ENCODE data around the gene MTMR2. TPM values are rescaled to one million over a fixed set of nuclear protein-coding genes. Genes with fewer than 3 reads are reported as not detected.

MTMR2 gene
- 40.2 TPM for total RNA-seq

DNA sequence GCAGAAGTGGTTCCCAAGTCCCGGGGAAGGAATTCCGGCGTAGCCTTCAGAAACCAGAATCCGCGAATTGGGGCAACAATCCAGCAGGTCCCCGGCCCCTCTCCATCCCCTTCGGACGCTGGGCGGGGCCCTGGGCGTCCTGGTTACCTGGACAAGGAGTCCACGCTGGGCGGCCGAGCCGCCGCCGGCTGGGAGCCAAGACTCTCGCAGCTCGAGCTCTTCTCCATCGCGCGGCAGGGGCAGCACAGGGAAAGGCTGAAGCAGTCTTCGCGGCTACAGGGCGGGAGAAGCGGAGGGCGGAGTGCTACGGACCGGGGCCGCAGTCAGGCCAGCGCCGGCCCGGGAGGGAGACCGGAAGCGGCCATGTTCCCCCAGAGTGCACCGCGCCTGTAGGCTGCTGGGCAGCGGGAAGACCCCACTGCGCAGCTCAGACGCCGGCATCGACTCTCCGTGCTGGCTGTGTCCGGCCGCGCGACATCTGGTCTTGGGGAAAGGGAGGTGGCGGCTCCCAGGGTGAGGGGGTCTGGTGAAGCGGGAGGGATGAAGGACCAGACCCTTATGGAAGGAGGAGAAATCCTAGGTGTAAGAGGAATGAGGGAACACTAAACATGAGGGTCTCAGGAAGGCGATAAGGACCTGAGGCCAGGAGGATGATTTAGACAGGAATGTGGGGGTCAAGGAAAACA is at the start of gene MTMR2:
MTMR2 (minus strand) TSS at position 380 of the 686 bp plus-strand sequence; CDS start at position 227, 153 bp downstream.
- DNase-seq (ENCODE audit: low spot score): peak; percentile 74

DNA sequence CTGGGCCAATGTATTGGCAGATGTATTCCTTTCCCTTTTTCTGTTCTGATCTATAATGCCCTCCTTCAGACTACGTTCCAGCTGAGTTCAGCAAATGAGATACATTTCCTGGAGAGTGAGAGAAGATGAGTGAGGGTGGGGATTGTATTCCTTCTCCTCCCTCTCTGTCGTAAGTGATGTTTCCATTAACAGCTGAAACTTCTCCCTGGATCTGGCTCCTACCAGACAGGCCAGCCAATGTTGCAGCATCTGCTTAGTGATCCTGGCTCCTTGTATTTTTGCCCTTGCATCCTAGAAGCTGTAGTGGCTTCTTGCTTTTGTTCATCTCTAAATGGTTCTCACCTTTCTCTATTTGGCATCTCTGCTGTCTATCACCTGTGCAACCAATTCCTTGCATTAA is 48.2 kb upstream of the MTMR2 start:
- no peak for DNase-seq (ENCODE audit: low spot score)

DNA sequence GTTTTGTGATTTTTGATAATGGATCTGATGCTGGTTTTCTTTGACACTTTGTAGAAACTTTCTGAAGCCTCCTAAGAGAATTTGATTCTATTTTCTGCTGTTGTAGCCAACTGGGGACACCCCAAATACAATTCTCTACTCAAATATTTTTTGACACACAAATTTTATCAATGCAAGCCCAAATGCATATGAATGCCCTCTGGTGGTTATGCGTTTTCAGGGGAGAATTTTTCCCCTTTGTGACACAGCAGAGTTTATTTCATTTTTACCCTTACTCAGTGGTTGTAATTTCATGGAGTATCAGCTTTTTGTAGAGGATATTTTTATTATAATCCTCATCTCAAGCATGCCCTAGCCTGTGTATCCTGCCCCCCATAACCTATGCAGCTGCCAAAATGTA is 44.7 kb upstream of the MTMR2 start:
- DNase-seq (ENCODE audit: low spot score): no peak

DNA sequence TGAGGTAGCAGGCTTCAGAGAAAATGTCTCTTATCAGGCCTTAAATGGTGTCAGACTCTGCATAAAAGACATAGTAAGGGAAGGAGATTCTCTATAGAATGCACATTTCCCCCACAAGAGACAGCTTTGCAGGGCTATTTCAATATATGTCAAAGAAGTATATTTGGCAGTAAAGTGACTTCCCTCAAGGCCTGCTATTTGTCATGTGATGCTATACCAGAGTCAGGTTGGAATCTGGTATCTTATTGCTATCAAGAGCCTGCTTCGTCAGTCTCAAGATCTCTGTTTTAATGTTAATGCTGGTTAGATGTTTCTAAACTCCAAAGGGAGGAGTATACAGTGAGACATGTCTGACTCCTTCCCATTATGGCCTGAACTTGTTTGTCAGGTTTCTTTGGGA is 40.4 kb upstream of the MTMR2 start:
- no peak for DNase-seq (ENCODE audit: low spot score)

DNA sequence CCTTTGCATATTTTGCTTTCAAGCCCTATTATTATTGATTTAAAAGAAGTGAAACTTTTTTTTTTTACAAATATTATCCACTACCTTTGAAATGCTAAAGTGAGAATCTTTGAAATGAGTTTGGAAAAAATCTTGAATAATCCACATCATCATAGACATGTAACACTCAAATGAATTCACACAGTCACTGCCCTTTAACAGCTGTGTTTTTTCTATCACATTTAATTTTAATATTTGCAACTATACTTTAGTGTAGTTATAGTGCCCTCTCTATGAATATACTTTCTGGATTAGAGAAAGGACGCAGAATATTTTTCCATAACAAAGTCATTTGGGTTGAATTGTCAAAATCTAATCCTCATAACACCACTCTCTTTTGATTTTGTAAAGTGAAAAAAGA is 37.9 kb upstream of the MTMR2 start:
- no peak for DNase-seq (ENCODE audit: low spot score)

DNA sequence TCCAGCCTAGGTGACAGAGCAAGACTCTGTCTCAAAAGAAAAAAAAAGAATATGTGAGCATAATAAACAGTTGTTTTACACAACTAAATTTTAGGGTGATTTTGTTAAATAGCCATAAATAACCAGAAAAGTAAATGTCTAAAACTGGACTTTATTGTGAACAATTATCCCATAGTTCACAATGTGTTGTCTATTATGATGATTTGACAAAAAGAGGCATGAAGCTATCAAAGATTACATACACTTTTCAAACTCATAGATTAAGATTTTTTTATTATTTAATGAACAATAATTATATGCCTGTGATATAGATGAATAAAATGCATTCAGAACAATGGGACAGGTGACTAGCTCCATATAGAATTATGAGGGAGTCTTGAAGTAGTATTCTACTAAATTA is 27.0 kb upstream of the MTMR2 start:
- DNase-seq (ENCODE audit: low spot score): no peak

DNA sequence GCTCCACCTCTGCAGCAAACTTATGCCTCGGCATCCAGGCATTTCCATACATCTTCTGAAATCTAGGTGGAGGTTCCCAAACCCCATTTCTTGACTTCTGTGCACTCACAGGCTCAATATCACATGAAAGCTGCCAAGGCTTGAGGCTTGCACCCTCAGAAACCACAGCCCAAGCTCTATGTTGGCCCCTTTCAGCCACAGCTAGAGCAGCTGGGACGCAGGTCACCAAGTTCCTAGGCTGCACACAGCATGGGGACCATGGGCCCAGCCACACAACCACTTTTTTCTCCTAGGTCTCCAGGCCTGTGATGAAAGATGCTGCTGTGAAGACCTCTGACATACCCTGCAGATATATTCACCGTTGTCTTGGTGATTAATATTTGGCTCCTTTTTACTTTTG is 24.7 kb upstream of the MTMR2 start:
- DNase-seq (ENCODE audit: low spot score): no peak

DNA sequence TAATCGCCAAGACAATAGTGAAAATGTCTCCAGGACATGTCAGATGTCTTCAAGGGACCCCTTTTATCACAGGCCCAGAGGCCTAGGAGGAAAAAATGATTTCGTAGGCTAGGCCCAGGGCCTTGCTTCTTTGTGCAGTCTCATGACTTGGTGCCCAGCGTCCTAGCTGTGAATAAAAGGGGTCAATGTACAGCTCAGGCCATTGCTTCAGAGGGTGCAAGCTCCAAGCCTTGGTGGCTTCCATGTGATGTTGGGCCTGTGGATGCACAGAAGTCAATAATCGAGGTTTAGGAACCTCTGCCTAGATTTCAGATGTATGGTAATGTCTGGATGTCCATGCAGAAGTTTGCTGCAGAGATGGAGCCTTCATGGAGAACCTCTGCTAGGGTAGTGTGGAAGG is 20.7 kb upstream of the MTMR2 start:
- no peak for DNase-seq (ENCODE audit: low spot score)

DNA sequence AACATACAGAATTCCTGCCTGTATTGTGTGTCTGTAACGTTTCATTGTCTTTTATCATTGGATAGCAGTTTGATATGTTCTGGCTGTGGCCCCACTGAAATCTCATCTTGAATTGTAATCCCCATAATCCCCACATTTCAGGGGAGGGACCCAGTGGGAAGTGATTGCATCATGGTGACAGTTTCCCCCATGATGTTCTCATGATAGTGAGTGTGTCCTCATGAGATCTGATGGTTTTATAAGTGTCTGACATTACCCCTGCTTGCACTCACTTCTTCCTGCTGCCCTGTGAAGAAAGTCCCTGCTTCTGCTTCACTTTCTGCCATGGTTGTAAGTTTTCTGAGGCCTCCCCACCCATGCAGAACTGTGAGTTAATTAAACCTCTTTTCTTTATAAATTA is 19.6 kb upstream of the MTMR2 start:
- no peak for DNase-seq (ENCODE audit: low spot score)

DNA sequence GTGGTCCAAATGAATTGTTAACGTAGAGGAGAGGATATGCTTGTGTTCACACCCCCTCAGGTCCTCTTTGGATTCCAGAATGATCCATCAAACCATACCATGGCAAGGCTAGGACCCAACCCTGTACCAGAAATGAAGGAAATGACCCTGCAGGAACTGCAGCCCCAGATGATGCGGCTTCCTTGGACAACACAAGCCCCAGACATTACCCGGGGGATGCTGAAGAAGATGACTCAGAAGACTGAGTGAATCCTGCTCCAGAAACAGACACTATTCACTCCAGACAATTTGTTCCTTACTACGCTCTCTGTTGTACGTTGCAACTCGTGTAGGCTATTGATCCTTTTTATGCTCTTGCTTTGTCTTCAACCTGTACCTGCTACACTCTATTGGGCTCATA is 15.2 kb upstream of the MTMR2 start:
- no peak for DNase-seq (ENCODE audit: low spot score)

DNA sequence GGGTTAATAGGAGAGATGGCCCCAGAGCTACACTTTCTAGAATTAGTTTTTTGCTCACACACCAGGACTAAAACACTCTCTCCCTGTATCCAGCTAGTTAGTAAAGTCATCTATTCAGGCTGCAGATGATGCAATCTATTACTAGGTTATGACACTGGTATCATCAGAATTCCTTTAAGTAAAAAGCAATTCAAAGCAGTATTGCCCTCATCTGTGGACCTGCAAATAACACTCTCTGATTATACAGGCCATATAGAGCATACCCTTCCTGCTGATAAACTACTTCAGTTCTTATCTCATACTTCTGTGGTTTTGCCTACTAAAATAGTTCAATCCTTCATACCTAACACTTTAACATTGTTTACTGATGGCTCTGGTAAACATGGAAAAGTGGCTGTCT is 13.5 kb upstream of the MTMR2 start:
- DNase-seq (ENCODE audit: low spot score): no peak

DNA sequence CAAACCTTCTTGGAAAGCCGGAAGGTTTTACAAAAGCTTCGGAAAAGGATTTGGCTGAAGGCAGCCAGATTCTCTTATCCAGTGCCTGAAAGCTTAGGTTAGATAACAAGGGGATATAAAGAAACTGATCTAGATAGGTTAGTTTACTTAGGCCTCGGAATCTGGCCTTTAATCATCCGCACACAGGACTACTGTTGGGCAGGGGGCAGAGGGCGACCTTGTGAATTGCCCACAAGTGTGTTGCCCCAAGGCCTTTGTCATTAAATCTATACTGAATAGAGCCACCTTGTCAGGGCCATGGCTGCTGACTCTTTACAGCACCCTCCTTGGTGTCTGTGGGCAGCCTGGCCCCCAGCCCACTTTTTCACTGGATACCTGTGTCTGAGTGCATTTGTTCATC is 9.7 kb upstream of the MTMR2 start:
- DNase-seq (ENCODE audit: low spot score): no peak

DNA sequence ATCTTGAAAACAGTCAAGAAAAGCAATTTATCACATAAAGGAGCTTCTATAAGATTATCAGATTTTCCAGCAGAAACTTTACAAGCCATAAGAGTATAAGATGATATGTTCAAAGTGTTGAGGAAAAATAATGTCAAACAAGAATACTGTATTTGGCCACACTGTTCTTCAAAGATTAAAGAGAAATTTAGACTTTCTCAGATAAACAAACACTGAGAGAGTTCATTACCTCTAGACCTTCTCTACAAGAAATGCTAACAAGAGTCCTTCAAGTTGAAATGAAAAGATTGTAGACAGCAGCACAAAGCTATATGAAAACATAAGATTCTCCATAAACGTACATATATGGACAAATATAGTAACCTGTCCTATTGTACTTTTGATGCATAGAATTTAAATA is 8.0 kb upstream of the MTMR2 start:
- no peak for DNase-seq (ENCODE audit: low spot score)

DNA sequence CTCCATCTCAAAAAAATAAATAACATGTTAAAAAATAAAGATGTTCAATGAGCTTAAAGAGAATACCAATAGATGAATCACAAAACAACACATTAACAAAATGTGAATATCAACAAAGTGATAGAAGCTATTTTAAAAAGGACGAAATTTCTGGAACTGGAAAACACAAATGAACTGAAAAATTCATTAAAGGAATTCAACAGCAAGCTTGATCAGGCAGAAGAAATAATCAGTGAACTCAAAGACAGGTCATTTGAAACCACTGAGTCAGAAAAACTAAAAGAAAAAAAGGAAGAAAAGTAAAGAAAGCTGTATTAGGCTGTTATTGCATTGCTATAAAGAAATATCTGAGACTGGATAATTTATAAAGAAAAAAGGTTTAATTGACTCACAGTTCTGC is 7.0 kb upstream of the MTMR2 start:
- no peak for DNase-seq (ENCODE audit: low spot score)

DNA sequence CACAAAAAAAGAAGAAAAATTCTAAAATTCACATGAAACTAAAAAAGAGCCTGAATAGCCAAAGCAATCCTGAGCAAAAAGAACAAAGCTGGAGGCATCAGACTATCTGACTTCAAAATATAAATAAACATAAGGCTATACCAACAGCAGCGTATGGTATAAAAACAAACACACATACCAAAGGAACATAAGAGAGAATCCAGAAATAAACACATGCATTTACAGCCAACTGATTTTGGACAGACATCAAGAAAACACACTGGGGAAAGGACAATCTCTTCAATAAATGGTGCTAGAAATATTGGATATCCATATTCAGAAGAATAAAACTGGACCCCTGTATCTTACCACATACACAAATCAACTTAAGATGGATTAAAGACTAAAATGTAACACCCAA is 2.8 kb upstream of the MTMR2 start:
- no peak for DNase-seq (ENCODE audit: low spot score)

DNA sequence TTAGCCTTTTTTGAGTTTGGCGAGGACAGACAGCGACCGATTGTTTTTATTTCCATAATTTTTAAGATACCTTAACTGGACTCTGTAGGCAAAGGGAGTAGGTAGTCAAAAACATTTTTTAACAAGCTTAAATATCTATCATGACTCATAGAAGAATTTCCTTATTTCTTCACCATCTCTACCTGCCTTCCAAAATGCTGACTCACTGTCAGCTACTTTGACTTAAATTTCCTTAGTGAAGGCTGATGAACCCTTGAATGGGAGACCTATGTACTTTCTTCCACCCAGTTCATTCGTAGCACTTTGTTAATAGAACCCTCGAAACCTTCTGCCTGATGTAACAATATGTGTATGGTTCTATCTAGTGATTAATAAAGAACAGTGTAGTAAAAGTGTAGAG is 1.1 kb upstream of the MTMR2 start:
- no peak for DNase-seq (ENCODE audit: low spot score)

DNA sequence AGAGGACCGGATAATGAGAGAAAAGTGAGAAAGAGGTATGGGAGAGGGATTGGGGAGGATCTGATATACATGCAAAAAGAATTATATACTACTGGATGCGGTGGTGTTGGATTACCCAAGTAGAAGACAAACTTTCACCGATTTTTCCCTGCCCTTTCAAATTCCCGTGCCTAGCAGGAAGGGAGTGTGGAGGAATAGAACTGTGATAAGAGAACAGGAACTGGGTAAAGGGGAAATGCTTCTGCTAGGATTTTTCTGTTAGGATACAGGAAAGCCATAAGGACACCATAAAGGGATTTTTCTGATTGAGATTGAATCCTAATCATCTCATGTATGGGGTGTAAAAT is 480 bp upstream of the MTMR2 start:
- no peak for DNase-seq (ENCODE audit: low spot score)

DNA sequence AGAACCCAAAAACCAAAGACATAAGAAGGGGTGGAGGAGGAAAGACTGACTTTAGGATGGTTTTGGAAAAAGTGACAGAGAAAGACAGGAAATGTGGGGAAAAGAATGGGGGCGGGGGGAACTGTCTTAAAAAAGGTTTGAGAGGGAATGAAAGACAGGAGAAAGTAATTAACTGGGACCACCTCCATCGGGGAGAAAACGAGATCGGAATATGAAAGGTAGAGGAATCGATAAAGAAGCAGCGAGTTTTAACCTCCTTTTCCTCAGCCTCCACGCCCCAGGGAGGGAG is 524 bp downstream of the MTMR2 start:
- no peak for DNase-seq (ENCODE audit: low spot score)

DNA sequence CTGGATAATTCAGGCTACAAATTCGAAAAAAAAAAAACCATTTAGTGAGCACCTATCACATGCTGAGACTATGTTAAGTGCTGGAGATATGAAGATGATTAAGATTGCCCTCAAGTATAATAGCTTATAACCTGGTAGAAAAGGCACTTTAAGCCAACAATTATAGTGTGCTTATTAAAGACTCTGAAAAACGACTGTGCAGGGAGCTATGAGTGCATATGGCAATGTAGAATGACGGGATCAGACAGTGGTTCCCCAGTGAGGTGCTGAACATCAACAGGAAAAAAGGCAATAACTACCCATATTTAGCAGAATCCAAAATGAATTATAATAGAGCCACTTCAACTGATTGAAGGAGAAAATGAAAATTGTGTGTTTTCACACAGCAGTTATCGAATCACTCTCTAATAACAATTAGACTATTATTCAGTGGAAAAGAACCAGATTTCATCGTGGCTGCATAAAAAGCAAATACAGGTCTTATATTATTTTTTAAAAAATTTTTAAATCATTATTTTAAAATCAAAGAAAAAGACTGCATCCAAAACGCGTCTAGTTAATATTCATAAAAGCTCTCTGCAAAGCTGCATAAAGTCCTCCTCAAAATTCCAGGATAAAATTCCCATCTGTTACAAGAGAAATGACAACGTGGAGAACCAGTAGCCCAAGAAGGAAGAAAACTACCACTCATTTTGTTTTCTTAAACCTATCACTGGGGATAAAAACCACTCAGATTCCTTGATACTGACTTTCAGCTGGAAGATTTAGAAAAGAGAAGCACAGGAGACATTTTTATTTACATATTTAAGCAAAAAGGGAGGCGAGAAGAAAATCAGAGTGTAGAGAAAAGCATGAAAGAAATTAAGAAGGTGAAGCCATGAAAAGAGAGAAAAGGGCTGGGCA is 1.1 kb downstream of the MTMR2 start:
- no peak for DNase-seq (ENCODE audit: low spot score)

DNA sequence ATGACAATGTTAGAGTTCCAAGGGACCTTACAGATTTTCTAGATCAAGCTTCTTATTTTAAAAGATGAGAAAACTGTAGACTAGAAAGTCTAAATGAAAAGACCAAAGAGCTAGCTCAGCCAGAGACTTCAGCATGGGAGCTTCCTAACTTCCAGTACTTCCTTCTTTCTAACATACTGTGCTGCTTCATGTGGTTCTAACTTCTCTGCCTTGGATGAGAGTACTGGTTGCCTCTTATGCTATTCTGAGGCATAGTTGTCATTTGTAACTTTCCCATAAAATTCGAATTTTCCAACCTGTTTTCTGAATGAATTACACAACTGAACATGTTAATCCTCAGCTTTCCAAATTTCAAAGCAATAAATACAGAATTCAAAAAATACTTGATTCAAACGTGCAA is 1.8 kb downstream of the MTMR2 start:
- DNase-seq (ENCODE audit: low spot score): no peak

DNA sequence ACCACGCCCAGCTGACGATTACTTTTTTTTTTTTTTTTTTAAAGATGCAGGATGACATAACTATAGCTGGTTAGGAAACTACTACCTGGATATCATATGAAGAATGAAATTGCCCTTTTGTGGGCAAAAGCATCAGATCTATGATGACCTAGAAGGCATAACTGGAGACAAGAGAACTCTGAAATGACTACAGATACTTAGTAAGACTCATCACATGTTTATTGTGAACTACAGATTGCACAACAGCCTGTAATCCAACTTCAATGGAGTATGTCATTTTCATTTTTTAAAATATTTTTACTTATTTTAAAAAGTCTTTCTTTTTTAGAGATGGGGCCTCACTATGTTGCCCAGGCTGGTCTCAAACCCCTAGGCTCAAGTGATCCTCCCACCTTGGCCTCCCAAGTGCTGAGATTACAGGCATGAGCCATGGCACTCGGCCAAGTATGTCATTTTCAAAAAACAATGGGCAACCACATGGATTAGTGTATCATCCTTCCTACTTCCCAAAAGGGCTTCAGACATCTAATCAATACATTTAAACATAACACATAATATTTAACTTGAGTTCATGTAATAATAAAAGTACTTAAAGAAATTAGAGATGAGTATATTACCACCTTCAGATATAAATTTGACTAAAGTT is 3.3 kb downstream of the MTMR2 start:
- DNase-seq (ENCODE audit: low spot score): no peak

DNA sequence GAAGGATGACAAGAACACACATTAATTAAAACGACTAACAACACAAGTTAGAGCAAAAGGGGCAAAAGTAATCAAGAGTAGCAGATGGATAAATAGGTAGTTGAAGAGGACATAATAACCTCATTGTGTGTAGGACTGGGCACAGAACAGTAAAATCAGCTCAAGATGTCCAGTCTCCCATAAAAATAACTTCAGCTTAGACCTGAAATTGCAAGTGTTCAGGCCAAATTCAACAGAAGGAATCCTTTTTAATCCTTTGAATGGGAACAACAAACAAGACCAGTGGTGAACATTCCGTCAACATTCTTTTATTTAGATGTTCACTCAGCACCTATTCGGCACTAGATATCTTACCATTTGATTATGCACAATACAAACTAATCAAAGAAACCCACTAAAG is 4.4 kb downstream of the MTMR2 start:
- no peak for DNase-seq (ENCODE audit: low spot score)

DNA sequence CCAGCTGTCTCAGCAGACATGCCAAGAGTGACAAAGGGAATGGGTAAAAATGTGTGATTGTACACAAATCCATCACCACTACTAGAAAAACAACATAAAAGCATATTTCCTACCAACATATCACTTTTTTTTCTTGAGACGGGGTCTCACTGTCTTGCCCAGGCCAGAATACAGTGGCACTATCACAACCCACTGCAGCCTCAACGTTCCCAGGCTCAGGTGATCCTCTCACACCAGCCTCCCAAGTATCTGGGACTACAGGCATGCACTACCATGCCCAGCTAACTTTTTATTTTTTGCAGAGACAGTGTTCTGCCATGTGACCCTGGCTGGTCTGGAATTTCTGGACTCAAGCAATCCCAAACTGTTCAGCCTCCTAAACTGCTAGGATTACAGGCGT is 5.2 kb downstream of the MTMR2 start:
- DNase-seq (ENCODE audit: low spot score): no peak

Data from mucosa of gallbladder (tissue), 1 donor.